T47D (cell line): Measurements from ENCODE around the gene CAPN12.

Experiments used
- DNase-seq, 2 experiments: peaks; one replicate each; pipeline versions ENCODE4 v3.0.0 to v3.0.0-alpha.2; 2011 to 2012; ENCODE audit warnings: low read depth in 1 of 2, low spot score in 1 of 2
- JUND ChIP-seq: IDR thresholded peaks from 2 replicates; pipeline ENCODE4 v1.6.1; 2012; ENCODE audit warnings: low read depth
- in situ Hi-C: cut with HindIII; loops from 2 replicates; pipeline ENCODE4 v1.10.0; 2016; ENCODE audit warnings: low sequenced_read_pairs, low pct_unique_long_range_greater_than_20kb

CAPN12 gene

DNA sequence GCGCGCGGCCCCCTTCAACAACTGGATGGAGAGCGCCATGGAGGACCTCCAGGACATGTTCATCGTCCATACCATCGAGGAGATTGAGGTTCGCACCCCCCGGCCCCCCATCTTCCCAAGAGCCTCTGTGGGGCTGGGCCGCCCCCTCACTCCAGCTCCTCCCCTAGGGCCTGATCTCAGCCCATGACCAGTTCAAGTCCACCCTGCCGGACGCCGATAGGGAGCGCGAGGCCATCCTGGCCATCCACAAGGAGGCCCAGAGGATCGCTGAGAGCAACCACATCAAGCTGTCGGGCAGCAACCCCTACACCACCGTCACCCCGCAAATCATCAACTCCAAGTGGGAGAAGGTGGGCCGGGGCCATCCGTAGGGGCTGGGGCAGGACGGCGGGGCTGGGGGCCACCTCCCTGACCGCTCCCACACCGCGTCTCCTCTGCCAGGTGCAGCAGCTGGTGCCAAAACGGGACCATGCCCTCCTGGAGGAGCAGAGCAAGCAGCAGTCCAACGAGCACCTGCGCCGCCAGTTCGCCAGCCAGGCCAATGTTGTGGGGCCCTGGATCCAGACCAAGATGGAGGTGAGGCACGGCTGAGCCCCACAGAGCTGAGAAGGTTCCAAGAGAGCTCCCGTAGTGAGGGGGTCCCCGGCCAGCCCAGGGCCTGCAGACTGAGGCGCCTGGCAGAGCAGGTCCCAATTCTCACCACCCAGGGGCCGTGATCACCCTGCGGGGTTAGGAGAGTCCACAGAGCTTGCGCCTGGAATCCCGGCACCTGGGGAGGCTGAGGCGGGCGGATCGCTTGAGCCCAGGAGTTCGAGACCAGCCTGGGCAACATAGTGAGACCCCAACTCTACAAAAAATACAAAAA lies 20.1 kb downstream of the CAPN12 start:
- DNase-seq, result no peak
- TF ChIP-seq JUND, result no peak
- in situ Hi-C loops, result no loop called here

DNA sequence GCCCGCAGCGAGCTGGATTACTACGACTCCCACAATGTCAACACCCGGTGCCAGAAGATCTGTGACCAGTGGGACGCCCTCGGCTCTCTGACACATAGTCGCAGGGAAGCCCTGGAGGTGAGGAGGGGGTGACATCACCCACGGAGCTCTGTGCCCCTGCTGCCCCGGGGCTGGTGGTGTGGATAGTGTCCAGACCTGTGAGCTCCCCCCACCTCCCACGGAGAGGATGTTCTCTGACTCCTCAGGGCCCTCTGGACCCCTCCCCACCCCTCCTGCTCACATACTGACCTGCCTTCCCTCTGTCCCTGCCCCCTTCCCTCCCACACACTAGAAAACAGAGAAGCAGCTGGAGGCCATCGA lies 20.7 kb downstream of the CAPN12 start:
- no peak for TF ChIP-seq JUND
- in situ Hi-C loops, result no loop called here
- DNase-seq, result no peak

DNA sequence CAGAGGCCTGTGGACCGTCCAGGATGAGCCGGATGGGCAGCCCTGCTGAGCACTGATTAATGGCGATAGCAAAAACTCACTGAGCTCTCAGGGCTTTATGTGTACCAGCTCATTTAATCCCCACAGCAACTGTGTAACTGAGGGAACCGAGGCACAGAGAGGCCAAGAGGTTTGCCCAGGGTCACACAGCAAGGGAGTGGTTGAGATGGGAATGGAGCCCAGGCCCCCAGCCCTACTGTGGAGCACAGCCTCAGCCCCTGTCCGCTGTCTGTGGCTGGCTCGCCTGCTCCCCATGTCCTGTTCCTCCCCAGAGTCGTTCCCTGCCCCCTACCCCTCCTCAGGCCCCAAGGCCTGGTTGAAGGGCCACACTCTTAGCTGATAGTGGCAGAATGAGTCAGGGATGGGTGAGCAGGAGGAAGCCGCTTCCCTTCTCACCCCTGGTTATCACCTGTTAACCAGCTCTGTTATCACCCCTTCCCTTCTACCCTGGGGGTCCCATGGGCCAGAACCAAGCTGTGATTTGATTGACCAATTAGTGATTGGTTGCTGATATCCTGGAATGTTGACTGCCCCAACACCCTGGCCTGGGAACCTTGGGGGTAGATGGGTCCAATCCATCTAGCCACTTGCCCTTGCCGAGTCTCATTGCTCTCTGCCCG lies 21.2 kb downstream of the CAPN12 start:
- in situ Hi-C loops, result no loop called here
- no peak for DNase-seq
- no peak for TF ChIP-seq JUND

DNA sequence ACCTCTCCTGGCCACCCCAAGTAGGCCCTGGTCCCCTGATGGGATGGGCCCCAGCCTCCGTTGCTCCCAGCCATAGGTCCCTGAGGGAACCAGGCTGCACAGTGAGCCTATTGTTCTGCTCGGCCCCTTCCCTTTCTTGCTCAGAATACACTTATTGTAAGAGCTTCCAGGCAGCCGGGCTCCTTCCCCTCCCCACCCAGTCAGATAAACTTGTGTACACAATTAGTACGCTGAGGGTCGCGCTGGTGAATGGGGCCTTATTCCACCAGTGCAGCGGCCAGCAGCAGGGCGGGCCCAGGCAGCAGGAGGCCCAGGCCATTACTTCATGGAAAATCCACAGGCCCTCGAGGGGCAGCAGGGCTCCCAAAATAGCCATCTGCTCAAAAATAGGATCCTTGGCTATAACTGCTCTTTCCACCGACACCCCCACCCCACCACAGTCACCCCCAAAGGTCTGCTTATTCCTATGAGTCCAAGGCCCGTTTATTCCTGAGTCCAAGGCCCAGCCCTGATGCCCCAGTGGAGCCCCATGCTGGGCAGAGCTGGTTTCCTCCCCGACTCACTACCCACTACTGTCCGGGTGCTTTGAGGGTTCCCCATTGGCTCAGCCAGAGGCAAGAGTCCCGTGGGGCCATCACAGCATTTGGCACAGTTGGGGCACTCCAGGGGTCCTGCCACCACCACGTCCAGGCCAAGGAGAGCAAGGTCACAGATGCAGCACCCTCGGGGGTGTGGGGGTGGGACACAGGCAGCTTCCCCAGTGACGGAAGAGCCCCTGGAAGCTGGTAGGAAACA lies 22.1 kb downstream of the CAPN12 start:
- no peak for DNase-seq
- TF ChIP-seq JUND, result no peak
- in situ Hi-C loops, result no loop called here

DNA sequence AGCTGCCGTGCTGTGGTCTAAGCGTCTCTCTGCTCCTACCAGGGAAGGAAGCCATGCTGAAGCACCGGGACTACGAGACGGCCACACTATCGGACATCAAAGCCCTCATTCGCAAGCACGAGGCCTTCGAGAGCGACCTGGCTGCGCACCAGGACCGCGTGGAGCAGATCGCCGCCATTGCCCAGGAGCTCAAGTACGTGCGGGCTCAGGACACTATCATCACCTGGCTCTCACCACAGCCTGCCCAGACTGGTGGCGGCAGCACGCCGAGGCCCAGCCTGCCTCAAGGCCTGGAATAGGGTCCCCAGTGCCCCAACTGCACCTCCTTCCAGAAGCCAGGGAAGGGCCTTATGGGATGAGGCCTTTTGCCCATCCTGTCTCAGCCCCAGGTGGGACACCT lies 22.8 kb downstream of the CAPN12 start:
- in situ Hi-C loops, result no loop called here
- no peak for DNase-seq
- no peak for TF ChIP-seq JUND

DNA sequence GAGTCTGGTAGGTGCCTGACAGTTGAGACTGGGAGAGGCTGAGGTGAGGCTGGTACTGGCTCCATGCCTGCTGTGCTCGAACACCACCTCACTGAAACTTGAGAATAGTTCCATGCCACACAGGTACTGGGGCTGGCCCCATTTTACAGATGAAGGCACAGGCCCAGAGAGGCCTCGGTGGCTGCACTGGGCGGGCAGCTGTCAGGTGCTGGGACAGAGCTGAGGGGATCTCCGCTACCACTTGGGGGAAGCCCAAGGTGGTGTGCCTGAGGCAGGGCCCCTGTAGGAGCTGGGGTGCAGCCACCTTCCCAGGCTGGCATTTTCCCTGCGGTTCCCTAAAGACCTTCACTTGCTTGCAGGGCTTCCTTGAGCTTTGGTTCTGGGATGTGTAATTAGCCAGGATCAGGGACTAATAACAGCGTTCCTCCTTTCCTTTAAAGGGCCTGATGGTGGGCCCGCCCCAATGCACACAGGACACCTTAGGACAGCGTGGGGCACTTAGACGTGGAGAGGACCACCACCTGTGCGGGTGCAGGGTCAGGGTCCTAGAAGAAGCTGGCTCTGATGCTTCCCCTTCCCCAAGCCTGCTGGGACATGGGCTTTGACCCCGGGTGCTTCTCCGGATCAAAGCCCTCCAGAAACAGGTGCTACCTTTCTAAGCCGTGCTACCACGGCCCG lies 23.6 kb downstream of the CAPN12 start:
- in situ Hi-C loops, result no loop called here
- TF ChIP-seq JUND, result no peak
- DNase-seq, result no peak

DNA sequence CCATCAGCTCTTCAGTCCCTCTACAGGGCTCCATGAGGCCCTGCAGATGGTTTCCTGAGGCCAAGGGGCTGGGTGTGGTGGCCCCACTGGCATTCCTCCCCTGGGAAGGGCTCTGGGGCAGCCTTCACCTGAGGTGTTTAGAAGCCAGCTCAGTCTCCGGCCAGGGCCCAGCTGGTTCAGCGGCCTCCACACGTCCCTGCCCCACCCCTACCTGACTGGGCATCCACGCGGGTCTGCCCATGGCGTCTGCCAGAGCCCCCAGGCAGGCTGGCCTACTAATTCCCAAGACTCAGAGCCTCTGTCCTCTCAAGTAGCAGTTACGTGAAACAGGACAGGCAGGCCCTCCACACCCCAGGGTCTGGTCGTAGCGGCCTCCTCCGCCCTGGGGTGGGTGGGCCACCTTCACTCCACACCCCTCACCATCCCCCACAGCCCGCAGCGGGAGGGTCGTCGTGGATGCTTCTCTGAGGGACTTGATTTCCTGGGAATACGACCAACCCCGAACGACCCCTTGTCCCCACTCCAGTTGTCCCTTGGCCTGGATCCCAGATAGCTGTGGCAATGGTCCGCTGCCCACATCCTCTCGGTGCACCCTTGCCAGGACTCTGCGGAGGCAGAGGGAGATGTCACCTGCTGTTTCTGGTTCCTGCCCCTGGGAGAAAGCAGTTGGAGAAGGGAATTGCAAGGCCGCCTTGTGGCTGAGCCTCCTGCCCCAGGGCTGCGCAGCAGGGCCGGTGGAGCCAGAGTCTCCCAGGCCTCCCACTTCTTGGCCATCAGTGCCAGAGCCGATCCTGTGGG lies 24.3 kb downstream of the CAPN12 start:
- in situ Hi-C loops, result no loop called here
- TF ChIP-seq JUND, result no peak
- DNase-seq, result no peak

DNA sequence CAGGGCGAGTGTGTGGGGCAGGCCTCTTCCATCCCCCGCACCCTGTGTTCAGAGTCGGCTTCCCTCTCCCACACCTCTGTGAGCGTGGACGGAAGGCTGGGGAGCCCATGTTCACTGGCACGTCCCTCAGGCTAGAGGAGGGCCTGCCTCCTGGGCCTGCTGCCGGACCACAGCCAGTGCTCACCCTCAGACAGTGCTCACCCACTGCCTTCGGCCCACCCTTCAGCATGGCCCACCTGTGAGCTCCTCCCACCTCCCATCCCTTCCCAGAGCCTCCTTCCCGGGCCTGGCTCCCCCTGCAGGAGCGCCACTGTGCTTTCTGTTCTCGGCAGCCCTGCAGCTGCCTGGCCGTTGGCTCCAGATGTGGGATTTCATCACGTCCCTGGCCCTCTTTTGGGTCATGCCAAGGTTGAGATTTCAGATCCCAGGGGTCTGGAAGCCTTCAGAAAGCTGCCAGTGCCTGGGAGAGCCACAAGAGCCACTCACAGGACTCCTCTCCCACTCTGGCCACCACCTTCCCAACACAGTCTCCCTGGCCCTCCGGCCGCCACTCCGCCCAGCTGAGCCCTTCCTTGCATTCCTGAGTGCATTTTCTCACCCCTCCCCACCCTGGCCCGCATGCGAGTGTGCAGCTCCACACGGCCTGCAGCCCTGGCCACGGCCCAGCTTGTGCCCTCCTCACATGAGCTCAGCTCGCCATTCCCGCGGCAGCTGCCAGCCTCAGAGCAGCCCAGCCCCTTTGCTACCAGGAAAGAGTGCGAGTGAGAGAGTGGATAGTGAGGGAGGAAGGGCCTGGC lies 25.3 kb downstream of the CAPN12 start:
- no peak for DNase-seq
- TF ChIP-seq JUND, result no peak
- in situ Hi-C loops, result no loop called here

DNA sequence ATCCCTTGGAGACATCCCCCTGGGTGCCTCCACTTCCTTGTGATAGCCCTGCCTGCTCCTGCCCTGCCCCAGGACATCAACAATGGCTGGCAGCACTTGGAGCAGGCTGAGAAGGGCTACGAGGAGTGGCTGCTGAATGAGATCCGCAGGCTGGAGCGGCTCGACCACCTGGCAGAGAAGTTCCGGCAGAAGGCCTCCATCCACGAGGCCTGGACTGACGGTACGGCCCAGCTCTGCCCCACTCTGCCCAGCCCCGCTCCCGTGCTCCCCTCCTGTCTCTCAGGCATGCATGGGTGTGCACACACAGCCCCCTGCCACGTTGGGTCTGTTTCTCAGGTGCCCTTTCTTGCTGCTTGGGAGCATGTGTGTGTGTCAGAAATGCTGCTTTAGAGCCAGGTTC lies 26.4 kb downstream of the CAPN12 start:
- TF ChIP-seq JUND, result no peak
- in situ Hi-C loops, result no loop called here
- no peak for DNase-seq

DNA sequence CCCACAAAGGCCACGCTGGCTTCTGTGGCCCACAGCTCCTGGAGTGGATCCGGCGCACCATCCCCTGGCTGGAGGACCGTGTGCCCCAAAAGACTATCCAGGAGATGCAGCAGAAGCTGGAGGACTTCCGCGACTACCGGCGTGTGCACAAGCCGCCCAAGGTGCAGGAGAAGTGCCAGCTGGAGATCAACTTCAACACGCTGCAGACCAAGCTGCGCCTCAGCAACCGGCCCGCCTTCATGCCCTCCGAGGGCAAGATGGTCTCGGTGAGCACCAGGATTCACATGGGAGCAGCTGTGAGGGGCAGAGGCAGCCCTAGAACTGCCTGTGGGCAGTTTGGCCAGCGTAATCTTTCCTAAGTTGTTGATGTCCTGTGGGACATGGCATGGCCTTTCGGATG lies 27.2 kb downstream of the CAPN12 start:
- TF ChIP-seq JUND, result no peak
- DNase-seq, result no peak
- in situ Hi-C loops, result no loop called here

DNA sequence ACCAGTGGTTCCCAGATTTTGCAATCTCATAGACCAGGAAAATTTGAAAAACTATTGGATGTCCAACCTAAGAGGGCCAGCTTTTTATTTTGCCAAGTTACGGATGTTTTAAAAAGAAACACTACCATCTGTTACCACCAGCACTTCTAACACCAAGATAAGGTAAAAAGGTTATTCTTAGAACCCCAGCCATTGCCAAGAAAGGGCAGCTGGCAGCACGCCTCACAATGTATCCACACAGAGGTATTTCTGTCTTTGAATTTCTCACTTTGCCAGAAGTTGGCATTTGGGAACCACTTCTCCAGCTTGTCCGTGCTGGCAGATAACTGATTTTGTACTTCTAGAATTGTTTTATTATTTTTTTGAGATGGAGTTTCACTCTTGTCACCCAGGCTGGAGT lies 28.7 kb downstream of the CAPN12 start:
- no peak for DNase-seq
- TF ChIP-seq JUND, result no peak
- in situ Hi-C loops, result no loop called here
